Stimulated activated CD8-positive, alpha-beta memory T cell treated with anti-CD3 and anti-CD28 coated beads, Interleukin-15, amount 100 ng/mL, for 48 hours (primary cell): ENCODE measurements around the gene TRIM40.
"Not testable (repeated sequence)": the region's sequence is repeated elsewhere in the genome, so short reads cannot be mapped to it uniquely, and the experiment has no call there.

Experiments
- DNase-seq, 2 donors: peaks; one replicate each; pipeline ENCODE4 v3.0.0-alpha.2; 2020; ENCODE audit warnings: low read depth in 2 of 2

TRIM40 gene

GRCh38 chr6:30113003-30113759 lies 22.8 kb upstream of the TRIM40 start, which contains the start of gene TRIM31:
Gene TRIM31, minus strand, starts transcription at chr6:30113090. Its CDS starts 285 bp downstream, at chr6:30112805.
- no peak for DNase-seq

GRCh38 chr6:30113841-30114240 lies 22.1 kb upstream of the TRIM40 start:
- DNase-seq = no peak

- DNase-seq = no peak
Measured at GRCh38 chr6:30116724-30117123, 19.2 kb upstream of the TRIM40 start.

DNA sequence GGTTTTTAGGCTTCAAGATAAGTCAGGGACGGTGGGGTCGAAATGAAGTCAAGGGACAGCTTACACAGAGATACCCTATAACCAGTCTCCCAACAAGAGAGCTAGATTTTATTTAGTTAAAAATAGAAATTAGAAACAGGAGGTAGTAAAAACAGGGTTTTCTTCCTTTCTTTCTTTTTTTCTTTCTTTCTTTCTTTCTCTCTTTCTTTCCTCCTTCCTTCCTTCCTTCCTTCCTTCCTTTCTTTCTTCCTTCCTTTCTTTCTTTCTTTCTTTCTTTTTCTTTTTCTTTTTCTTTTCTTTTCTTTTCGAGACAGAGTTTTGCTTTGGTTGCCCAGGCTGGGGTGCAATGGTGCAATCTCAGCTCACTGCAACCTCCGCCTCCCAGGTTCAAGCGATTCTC lies 17.2 kb upstream of the TRIM40 start:
- DNase-seq = not testable (repeated sequence)

DNA sequence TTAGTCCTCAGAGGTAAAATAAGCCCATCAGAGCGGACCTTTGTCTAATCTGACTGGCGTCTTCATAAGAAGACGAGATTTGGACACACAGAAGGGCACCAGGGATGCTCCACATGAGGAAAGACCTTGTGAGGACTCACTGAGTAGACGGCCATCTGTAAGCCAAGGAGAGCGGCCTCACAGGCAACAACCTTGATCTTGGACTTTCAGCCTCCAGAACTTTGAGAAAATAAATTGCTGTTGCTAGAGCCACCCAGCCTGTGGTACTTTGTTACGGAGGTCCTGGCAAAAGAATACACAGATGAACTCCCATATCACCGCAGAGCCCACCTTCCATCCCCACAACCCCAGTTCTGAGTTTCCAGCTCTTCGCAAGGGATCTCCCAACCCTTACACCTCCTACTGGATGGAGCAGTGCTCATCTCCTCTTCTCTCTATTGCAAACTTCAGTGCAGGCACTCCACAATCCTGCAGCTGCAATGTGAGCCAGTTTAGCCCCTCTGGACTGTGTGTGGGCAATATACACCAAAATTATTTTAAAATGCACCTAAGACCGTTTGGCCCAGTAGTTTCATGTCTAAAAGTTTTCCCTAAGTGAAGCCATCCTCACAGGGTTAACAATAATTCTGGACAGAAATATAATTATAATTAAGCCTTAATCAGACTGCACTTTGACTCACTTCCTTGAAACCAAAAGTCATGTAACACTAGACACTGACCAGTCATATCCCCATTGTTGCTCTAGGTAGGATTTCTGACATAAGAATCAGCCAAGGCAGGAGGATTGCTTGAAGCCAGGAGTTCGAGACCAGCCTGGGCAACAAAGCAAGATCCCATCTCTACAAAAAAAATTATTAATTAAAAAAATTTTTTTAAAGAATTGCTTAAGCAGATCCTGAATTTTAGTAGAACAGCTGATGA lies 14.2 kb upstream of the TRIM40 start:
- no peak for DNase-seq

- no peak for DNase-seq
Measured at GRCh38 chr6:30122515-30122914, 13.4 kb upstream of the TRIM40 start.

GRCh38 chr6:30127238-30128093 lies 8.5 kb upstream of the TRIM40 start:
- no peak for DNase-seq

GRCh38 chr6:30129265-30130178 lies 6.4 kb upstream of the TRIM40 start:
- no peak for DNase-seq

- no peak for DNase-seq
Measured at GRCh38 chr6:30130179-30130679, 5.7 kb upstream of the TRIM40 start.

- DNase-seq = peak; percentile 20 to 29
Measured at GRCh38 chr6:30130887-30131862, 4.8 kb upstream of the TRIM40 start.

DNA sequence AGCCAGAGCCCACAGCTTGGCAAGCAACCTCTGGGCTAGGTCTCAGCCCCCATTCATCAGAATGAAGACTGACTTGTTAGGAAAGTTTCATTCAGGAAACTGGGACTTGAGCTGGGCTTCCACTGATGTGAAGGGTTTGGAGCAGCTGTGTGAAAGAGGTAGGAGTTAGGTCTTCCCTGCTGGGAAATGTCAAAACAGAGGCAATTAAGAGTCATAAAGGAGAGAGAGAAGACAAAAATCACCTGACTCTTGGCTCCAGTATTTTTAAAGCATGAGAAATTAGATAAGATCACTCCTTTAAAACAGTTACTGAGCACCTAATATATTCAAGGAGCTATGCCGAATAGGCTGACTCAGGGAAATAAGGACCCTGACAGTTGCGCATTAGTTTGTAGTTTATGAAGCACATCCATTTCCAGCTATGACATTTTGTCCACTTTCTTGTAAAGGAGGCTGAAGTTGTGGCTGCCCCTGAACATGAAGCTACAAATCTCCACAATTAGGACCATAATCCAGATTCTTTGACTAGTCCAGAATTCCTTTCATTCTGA lies 3.9 kb upstream of the TRIM40 start:
- no peak for DNase-seq

DNA sequence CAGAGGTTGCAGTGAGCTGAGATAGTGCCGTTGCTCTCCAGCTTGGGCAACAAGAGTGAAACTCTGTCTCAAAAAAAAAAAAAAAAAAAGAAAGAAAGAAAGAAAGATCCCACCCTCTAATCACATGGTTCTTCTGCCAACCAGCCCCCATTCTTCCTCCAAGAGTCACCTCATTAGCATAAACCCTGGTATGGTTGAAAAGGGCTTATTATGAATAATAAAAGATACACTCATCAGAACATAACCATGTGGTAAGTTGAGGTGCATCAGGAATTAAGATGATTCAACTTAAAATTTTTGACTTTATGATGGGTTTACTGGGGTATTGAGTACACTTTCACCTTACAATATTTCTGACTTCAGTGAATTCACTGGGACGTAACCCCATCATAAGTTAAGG lies 793 bp upstream of the TRIM40 start:
- no peak for DNase-seq

DNA sequence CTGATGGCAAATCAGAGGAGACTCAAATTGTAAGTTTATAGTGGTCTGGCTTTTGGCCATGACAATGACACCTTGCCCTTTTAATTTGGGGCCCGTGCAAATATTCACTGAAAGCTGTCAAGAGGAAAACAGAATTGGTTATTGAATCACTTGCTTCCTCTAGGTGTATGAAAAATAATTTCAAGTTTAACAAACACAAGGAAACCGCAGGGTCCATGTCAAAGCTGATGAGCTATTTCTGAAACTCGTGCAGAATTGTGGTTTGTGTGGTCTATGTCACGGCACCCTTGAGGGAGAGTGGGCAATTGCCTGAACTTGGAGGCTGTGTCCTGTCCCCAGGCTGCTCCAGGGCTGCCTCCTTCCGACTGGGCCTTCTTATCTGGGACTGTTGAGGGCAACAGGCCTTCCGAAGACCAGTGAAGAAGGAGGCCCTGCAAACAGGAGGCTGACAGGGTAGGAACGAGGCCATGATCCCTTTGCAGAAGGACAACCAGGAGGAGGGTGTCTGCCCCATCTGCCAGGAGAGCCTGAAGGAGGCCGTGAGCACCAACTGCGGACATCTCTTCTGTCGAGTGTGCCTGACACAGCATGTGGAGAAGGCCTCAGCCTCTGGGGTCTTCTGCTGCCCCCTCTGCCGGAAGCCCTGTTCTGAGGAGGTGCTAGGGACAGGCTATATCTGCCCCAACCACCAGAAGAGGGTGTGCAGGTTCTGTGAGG lies 788 bp downstream of the TRIM40 start:
- DNase-seq = no peak

GRCh38 chr6:30140240-30140639 lies 4.3 kb downstream of the TRIM40 start:
- DNase-seq = not testable (repeated sequence)

- DNase-seq = no peak
Measured at GRCh38 chr6:30142665-30143064, 6.7 kb downstream of the TRIM40 start.

DNA sequence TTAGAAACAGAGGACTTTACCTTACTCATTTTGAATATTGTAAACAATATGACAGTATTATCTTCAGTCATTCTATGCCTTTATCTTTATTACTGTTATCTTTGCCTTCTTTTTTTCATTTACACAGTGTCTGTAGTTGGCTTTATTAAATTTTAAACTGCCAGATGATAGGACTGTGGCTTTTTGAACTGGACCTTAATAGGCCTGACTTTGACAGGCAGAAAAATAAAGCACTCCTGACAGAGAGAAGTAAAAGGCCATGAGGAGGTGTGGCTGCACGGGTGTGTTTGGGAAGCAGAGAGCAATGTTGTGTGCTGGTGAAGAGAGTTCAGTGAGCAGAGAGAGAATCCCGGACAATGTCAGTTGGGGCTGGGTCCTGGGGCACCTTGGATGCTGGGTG lies 7.8 kb downstream of the TRIM40 start:
- DNase-seq = no peak

GRCh38 chr6:30144811-30145210 lies 8.9 kb downstream of the TRIM40 start:
- DNase-seq = no peak

GRCh38 chr6:30145818-30146217 lies 9.9 kb downstream of the TRIM40 start:
- no peak for DNase-seq
